ENCODE results near the gene PXMP4. TPM values are rescaled to one million over a fixed set of nuclear protein-coding genes. Genes with fewer than 3 reads are reported as not detected.
A peak's percentile ranks its signal among the peaks of the same experiment; 100 is the strongest.

PXMP4 gene
- total and polyA plus RNA-seq, 8 donors, result 11.6 to 47.5 (median 15.1) TPM

DNA sequence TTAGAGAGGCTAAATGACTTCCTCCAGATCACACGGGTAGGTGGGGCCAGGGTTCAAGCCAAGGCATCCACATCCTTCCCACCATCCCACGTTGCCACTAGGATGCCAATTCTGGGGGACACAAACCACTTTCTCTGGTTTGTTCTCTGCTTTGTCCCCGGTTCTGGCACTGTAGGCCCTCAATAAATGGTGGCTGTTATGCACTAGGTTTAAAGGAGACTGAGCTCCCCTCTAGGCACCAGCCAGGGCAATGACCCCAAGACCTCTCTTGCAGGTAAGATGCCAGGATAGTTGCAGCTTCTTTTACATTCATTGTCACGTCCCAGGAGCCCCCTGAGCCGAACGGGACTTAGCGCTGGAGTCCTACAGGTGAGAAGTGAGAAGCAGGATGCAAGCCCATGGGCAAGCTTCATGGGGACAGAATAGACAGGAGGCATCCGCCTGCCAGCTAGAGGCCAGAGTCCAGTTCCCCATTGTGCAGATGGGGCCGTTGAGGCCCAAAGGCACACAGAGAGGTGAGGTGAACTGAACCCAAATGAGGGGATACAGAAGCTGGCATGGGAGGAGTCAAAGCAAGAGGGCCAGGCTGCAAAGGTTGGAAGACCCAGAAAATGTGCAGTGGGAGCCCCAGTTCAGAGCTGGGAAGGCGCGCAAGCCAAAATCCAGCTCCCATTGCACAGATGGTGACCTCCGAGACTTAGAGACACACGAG, 677 bp downstream of the PXMP4 start:
- H3K27ac ChIP-seq, result peak overlapping the region; percentile 69 to 86
- H3K36me3 ChIP-seq, result peaks cover 0 to under 1% of the 10 kb centered on the region in 2 donors
- H3K4me1 ChIP-seq, result peaks cover 0 to 31% of the 10 kb centered on the region in 2 donors
- no peak for TF ChIP-seq CTCF (IDR thresholded peaks at IDR 0.05)
- H3K4me3 ChIP-seq, result peak overlapping the region; percentile 82 to 83
- H3K27me3 ChIP-seq, result no peaks in the 10 kb centered on the region
- peak; percentile 3 for ATAC-seq
- H3K9me3 ChIP-seq, result no peaks in the 10 kb centered on the region
- intact Hi-C loops (cut with DNase I), result no loop called here
- DNase-seq, result no peak

- Histone ChIP-seq H3K36me3 (peaks cover 0 to 29% of the 10 kb centered on the region in 2 donors), H3K4me3 (no peak overlapping the region), H3K27me3 (no peaks in the 10 kb centered on the region), H3K9me3 (no peaks in the 10 kb centered on the region), H3K4me1 (peaks cover 0 to 20% of the 10 kb centered on the region in 2 donors), H3K27ac (no peak overlapping the region)
- intact Hi-C loops (cut with DNase I), result no loop called here
- no peak for TF ChIP-seq CTCF (IDR thresholded peaks at IDR 0.05)
- DNase-seq, result no peak
- no peak for ATAC-seq
Measured at GRCh38 chr20:33716498-33716897, 3.6 kb downstream of the PXMP4 start.

DNA sequence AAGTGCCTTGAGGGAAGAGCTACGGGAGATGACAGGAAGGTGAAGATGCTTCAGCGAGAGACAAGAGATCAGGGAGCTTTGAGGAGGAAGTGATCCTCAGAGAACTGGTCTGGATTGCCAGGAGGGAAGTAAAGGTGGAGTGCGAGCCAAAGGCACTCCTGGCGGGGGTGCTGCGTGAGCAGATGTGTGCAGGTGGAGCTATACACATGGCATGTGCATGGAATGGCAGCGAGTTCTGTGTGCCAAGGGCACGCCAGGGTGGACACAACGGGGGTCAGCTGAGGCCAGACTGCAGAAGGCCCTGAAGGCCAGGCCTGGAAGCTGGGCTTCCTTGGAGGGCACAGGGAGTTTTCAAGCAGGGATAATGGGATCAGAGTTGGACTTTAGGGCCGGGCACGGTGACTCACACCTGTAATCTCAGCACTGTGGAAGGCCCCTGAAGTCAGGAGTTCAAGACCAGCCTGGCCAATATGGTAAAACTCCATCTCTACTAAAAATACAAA, 6.2 kb downstream of the PXMP4 start:
- DNase-seq (no peak), ATAC-seq (no peak)
- no peaks in the 10 kb centered on the region for H3K27me3 ChIP-seq
- H3K27ac ChIP-seq, result no peak overlapping the region
- H3K4me3 ChIP-seq, result no peak overlapping the region
- no peak for TF ChIP-seq CTCF (IDR thresholded peaks at IDR 0.05)
- peaks cover 0 to 2% of the 10 kb centered on the region in 2 donors for H3K4me1 ChIP-seq
- intact Hi-C loops (cut with DNase I), result no loop called here
- peaks cover 0 to 40% of the 10 kb centered on the region in 2 donors for H3K36me3 ChIP-seq
- no peaks in the 10 kb centered on the region for H3K9me3 ChIP-seq

- Histone ChIP-seq H3K27me3 (no peaks in the 10 kb centered on the region), H3K36me3 (peaks cover 0 to 58% of the 10 kb centered on the region in 2 donors), H3K27ac (no peak overlapping the region), H3K9me3 (no peaks in the 10 kb centered on the region), H3K4me3 (no peak overlapping the region), H3K4me1 (no peaks in the 10 kb centered on the region)
- TF ChIP-seq CTCF (IDR thresholded peaks at IDR 0.05), result no peak
- ATAC-seq (no peak), DNase-seq (no peak)
- intact Hi-C loops (cut with DNase I), result no loop called here
Measured at GRCh38 chr20:33711446-33711738, 8.7 kb downstream of the PXMP4 start.

- intact Hi-C loops (cut with DNase I), result no loop called here
- Histone ChIP-seq H3K27me3 (no peaks in the 10 kb centered on the region), H3K27ac (no peak overlapping the region), H3K4me3 (no peak overlapping the region), H3K9me3 (no peaks in the 10 kb centered on the region), H3K4me1 (no peaks in the 10 kb centered on the region), H3K36me3 (peaks cover 0 to 63% of the 10 kb centered on the region in 2 donors)
- no peak for ATAC-seq
- no peak for TF ChIP-seq CTCF (IDR thresholded peaks at IDR 0.05)
- no peak for DNase-seq
Measured at GRCh38 chr20:33710681-33711445, 9.2 kb downstream of the PXMP4 start.

Data from left lung (tissue), 10 donors.